Amniotic epithelial cell (primary cell): Measurements from ENCODE around the gene LSM4.
"Not testable (repeated sequence)": the region's sequence is repeated elsewhere in the genome, so short reads cannot be mapped to it uniquely, and the experiment has no call there.

Experiments
- DNase-seq: peaks from one replicate; pipeline ENCODE4 v3.0.0-alpha.2; 2010; ENCODE audit warnings: low read depth

LSM4 gene

GRCh38 chr19:18322759-18323460 lies at the start of gene LSM4:
Gene LSM4 (minus strand): TSS chr19:18323076. CDS start chr19:18323020, 56 bp downstream.
- DNase-seq = peak; percentile 95

GRCh38 chr19:18368504-18369222 lies 45.8 kb upstream of the LSM4 start:
- DNase-seq = no peak

DNA sequence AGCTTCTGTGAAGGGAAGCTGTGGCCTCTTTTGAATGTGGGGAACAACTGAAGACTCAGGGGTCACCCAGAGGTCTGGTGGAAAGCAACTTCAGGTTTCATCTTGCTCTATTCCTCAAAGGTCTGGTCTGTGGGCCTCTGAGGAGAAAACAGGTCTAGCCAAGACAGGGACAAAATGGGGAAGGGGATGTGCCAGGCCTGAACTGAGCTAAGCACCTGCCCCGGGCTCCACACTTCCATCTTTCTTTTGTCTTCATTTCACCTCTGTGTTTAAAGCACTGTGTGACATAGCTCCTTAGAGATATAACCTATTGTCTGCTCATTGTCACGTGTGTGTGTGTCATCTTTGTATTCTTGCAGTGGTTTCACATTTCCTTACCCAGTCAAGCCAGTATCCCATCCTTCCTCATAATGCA lies 43.2 kb upstream of the LSM4 start:
- DNase-seq = no peak

DNA sequence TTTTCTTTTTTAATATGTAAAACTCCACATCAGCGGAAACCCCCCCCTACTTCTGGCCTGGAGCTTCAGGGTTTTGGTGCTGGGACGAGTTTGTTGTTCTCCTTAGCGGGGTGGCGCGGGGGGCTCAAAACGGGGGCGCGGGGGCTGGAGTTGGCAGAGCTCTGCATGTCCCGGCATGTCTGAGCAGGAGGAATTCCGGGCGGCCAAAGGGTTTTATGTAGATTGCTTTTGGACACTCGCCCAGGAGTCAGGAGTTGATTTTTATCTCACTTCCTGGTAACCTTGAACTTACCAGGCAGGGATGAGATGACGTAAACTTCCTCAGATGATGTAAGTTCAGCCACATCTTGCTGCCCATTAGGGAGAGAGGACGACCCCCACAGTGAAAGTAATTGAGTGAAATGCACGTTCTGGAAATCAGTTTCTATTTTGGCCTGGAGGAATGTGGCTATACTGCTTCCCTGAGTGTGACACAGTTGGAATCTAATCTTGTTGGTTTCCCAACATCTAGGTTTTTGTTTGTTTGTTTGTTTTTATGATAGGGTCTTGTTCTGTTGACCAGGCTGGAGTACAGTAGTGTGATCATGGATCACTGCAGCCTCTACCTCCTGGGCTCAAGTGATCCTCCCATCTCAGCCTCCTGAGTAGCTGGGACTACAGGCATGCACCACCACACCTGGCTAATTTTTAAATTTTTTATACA lies 42.1 kb upstream of the LSM4 start:
- DNase-seq = peak; percentile 100

DNA sequence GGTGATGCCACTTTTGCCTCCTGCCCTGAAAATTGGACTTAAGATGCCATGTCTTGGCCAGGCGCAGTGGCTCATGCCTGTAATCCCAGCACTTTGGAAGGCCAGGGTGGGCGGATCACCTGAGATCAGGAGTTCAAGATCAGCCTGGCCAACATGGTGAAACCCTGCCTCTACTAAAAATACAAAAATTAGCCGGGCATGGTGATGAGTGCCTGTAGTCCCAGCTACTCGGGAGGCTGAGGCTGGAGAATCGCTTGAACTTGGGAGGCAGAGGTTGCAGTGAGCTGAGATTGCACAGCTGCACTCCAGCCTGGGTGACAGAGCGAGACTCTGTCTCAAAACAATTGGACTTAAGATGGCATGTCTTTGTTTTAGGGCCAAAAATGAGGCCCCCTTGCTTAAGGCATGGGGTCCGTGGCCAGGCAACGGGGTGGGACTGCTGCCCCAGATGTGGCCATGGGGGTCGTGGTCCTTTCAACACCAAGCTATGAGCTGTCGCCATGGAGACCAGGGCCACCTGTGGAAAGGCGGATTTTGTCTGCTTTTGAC lies 41.5 kb upstream of the LSM4 start:
- not testable (repeated sequence) for DNase-seq

GRCh38 chr19:18363787-18364186 lies 40.9 kb upstream of the LSM4 start:
- no peak for DNase-seq

- peak; percentile 53 for DNase-seq
Observed at GRCh38 chr19:18362934-18363542, 40.2 kb upstream of the LSM4 start.

- DNase-seq = peak; percentile 67
Observed at GRCh38 chr19:18361646-18362045, 38.8 kb upstream of the LSM4 start.

- DNase-seq = no peak
Observed at GRCh38 chr19:18357041-18357440, 34.2 kb upstream of the LSM4 start.

GRCh38 chr19:18354743-18355142 lies 31.9 kb upstream of the LSM4 start:
- DNase-seq = not testable (repeated sequence)

DNA sequence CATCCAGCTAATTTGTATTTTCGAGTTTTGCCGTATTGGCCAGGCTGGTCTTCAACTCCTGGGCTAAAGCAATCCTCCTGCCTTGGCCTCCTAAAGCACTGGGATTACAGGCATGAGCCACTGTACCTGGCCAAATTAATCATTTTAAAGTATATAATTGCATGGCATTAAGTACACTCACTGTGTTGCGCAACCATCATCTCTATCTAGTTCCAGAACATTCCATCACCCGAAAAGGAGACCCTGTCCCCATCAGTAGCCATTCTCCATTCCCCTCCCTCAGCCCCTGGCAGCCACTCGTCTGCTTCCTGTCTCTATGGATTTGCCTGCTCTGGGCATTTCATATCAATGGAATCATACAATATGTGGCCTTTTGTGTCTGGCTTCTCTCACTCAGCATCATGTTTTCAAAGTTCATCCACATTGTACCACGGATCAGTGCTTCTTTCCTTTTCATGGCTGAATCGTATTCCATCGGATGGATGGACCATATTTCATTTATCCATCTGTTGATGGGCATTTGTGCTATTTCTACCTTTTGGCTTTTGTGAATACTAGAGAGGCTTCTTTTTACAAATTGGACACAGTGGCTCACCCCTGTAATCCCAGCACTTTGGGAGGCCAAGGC lies 30.6 kb upstream of the LSM4 start:
- peak; percentile 26 for DNase-seq

DNA sequence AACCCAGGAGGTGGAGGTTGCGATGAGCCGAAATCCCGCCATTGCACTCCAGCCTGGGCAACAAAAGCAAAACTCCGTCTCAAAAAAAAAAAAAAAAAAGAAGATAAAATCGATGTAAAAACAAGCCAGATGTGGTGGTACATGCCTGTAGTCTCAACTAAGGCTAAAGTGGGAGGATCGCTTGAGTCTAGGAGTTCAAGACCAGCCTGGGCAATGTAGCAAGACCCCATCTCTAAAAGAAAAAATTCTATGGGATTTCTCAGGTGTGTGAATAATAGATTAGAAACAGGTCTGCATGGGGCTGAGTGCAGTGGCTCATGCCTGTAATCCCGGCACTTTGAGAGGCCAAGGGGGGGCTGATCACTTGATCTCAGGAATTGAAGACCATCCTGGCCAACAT lies 28.7 kb upstream of the LSM4 start:
- DNase-seq = no peak

GRCh38 chr19:18350490-18350889 lies 27.6 kb upstream of the LSM4 start:
- no peak for DNase-seq

DNA sequence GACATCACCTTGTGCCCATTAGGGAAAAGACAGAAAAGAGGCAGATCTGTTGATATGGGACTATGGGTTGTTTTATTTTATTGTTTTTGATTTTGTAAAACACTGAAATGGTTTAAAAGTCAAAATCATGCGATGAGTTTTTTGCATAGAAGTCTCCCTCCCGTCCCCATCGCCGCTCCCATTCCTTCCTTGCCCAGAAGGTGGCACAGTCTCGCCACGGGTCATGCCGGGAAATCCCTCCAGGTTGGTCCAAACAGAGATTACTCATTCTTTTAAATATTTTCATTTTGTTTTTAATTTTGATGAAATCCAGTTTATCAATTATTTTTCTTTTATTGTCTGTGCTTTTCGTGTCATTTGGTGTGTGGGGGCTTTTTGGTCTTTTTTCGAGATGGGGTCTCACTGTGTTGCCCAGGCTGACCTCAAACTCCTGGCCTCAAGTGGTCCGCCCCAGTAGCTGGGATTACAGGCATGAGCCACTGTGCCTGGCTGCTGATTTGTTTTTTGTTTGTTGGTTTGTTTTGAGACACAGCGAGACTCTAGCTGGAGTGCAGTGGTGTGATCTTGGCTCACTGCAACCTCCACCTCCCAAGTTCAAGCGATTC lies 26.8 kb upstream of the LSM4 start:
- DNase-seq = peak; percentile 55

GRCh38 chr19:18348818-18349339 lies 26.0 kb upstream of the LSM4 start:
- DNase-seq = not testable (repeated sequence)

DNA sequence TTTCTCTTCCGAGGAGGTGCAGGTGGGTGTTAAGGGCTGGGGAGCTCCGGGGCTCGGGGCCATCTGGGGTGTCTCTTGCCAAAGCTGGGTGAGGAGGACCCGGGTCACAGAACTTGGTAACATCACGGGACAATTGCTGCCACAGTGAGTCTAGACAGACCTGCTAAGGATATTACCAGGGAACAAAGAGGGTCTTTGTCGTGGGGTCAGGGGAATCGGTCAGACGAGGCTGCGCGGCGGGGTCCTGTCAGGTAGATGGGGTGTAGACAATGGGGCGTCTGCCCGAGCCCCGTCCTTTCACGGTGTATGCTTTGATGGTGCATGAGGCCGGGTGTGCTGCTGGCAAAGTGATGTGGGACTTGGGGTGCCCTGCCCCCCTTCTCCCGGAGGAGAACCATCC lies 25.3 kb upstream of the LSM4 start:
- no peak for DNase-seq

- DNase-seq = no peak
Observed at GRCh38 chr19:18346091-18346490, 23.2 kb upstream of the LSM4 start.

DNA sequence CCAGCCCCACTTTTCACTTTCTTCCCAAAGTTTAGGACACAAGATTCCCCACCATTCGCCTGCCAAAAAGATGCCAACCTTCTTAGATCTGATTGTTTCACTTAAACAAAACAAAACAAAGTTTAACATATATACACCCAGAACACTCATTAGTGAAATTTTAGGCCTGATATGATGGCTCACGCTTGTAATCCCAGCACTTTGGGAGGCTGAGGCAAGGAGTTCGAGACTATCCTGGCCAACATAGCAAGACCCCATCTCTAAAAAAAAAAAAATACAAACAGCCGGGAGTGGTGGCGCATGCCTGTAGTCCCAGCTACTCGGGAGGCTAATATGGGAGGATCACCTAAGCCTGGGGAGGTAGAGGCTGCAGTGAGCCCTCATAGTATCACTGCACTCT lies 22.4 kb upstream of the LSM4 start:
- no peak for DNase-seq

- DNase-seq = no peak
Observed at GRCh38 chr19:18344582-18344950, 21.7 kb upstream of the LSM4 start.

GRCh38 chr19:18342090-18342632 lies 19.3 kb upstream of the LSM4 start:
- no peak for DNase-seq
